Keratinocyte (primary cell): ENCODE results near the gene HAP1.
A peak's percentile ranks its signal among the peaks of the same experiment; 100 is the strongest.

Experiments
- CTCF ChIP-seq, 3 experiments: IDR thresholded peaks in 1 of 3; conservative IDR thresholded peaks in 1 of 3; optimal IDR thresholded peaks in 1 of 3; 2 replicates in 2 of 3; 3 replicates in 1 of 3; pipeline versions ENCODE3 to v1.5.1; 2011; ENCODE audit warnings: low read length in 3 of 3, mild to moderate bottlenecking in 3 of 3, moderate library complexity in 2 of 3, control low read depth in 1 of 3, inconsistent platforms in 1 of 3; ENCODE audit not compliant: insufficient read depth in 2 of 3; ENCODE audit errors: extremely low read depth in 1 of 3
- EZH2 ChIP-seq: IDR thresholded peaks from one replicate; pipeline ENCODE4 v1.6.1; 2012; ENCODE audit warnings: inconsistent platforms, mild to moderate bottlenecking, low read length, moderate library complexity

- TF ChIP-seq CTCF (optimal IDR thresholded peaks at IDR 0.05 in 1 of 3, IDR thresholded peaks at IDR 0.05 in 1 of 3, conservative IDR thresholded peaks at IDR 0.05 in 1 of 3; ENCODE audit: extremely low read depth in 1 of 3, insufficient read depth in 2 of 3, low read length in 3 of 3) (peak in 1 of 3 experiments; percentile 6), EZH2 (no peak)
These were observed 42.7 kb upstream of the HAP1 start for GRCh38 chr17:41777157-41777573.
